Sigmoid colon (tissue), 7 donors: ENCODE measurements around the gene NOTCH2NLA. TPM values are rescaled to one million over a fixed set of nuclear protein-coding genes. Genes with fewer than 3 reads are reported as not detected.
"Not testable (repeated sequence)": the region's sequence is repeated elsewhere in the genome, so short reads cannot be mapped to it uniquely, and the experiment has no call there.

Source experiments
- DNase-seq: peaks from one replicate; pipeline ENCODE4 v3.0.0-alpha.2; 2019
- H3K27ac ChIP-seq, 4 donors: fragments of 200-600 bp; sonication (generic); one replicate each; pipeline ENCODE4 v1.5.1; 2016 to 2019; ENCODE audit warnings: mild to moderate bottlenecking in 1 of 4
- H3K27me3 ChIP-seq, 3 donors: fragments of 200-600 bp; sonication (generic); one replicate each; pipeline ENCODE4 v1.5.1; 2019; ENCODE audit warnings: mild to moderate bottlenecking in 1 of 3
- H3K36me3 ChIP-seq, 4 donors: fragments of 200-600 bp; sonication (generic); one replicate each; pipeline ENCODE4 v1.5.1; 2016 to 2019
- H3K4me1 ChIP-seq, 4 donors: fragments of 200-600 bp; sonication (generic); one replicate each; pipeline ENCODE4 v1.5.1; 2017 to 2019
- H3K4me3 ChIP-seq, 4 donors: fragments of 200-600 bp; sonication (generic); one replicate each; pipeline ENCODE4 v1.5.1; 2017 to 2019; ENCODE audit warnings: mild to moderate bottlenecking in 2 of 4, moderate library complexity in 1 of 4
- H3K9me3 ChIP-seq, 4 donors: fragments of 200-600 bp in 3 of 4; sonication (generic) in 3 of 4; one replicate each; pipeline versions ENCODE4 v1.5.1 to v1.6.1; 2013 to 2019
- POLR2A ChIP-seq, 2 donors: fragments of 450-650 bp; IDR thresholded peaks; one replicate each; pipeline ENCODE4 v1.6.1; 2016; ENCODE audit warnings: antibody characterized with exemption in 2 of 2, mild to moderate bottlenecking in 2 of 2, moderate library complexity in 2 of 2
- POLR2AphosphoS5 ChIP-seq, 4 donors: sonication (generic); formaldehyde crosslinking; IDR thresholded peaks; one replicate each; pipeline ENCODE4 v1.6.1; 2017; ENCODE audit warnings: antibody characterized with exemption in 4 of 4
- WGBS, 2 donors: extraction: QIAGEN DNeasy Blood & Tissue Kit; methylation state at CpG; one replicate each; pipeline ENCODE4 v1.1.7; 2013; 5-methylcytosine and 5-hydroxymethylcytosine counted together
- intact Hi-C: fragments of 100-400 bp; cut with DNase I; formaldehyde crosslinking; loops from one replicate; pipeline ENCODE4 v1.15.1; 2023
- polyA plus RNA-seq, 3 donors: library from polyadenylated mRNA; stranded (reverse); fragments of 200-250 nt; gene quantifications; one replicate each; pipeline ENCODE4 v1.2.3, GENCODE V29; 2013
- total RNA-seq, 4 donors: library from RNA; depleted of rRNA; stranded (reverse); fragments of >200 nt; gene quantifications; one replicate each; pipeline ENCODE4 v1.1.0, GENCODE V29; 2016
- donor health status: healthy with polysubstance abuse.
- donor health status: Bipolar disorder and iron deficiency.
- donor health status: healthy.

Gene NOTCH2NLA
- total RNA-seq (10 to 100 TPM; 25.7 to 52.9 (median 36.2) TPM), polyA plus RNA-seq (10 to 100 TPM in 1 of 3 donors, 1 to 10 TPM in 2; 5.3 to 18.2 (median 6.6) TPM)

DNA sequence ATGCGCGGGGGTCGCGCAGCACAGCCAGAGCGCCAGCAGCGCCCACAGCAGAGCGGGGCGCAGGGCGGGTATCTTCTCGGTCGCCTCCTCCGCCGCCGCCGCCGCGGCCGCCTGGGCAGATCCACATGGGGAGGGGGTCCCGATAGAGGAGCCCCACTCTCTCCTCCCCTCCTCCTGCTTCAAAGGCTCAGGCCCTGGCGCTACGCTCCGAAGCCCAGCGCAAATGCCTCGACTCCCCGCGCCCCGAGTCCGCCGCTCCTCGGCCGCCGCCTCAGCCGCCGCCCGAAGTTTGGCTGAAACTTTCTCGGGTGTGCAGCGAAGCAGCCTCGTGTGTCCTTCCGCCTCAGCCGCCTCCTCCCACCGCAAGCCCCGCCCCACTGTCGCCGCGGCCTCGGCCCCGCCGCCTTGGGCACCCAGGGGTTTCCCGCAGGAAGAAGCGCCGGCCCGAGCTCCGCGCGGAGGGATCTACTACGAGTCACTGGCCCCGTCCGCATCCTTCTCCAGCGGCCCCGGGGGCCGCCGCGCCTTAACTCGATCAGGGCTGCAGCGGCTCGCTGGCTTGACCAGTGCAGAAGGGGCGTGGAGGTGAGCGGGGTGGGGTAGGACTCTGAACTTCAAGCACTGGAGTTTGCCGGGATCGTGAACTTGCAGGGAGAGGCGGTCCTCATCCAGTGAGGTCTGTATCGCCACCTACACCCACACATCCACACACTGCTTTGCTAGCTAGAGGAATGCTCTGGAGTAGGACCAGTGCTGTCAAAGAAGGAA is at the start of gene NOTCH2NLA:
NOTCH2NLA (minus strand) TSS at position 312 of the 768 bp plus-strand sequence. CDS start 39,684 bp downstream, outside the sequence.
- H3K36me3 ChIP-seq, intact Hi-C loops, H3K9me3 ChIP-seq, H3K27me3 ChIP-seq, H3K4me1 ChIP-seq: not testable (repeated sequence)
- peak; percentile 52 for DNase-seq
- TF ChIP-seq POLR2AphosphoS5 (IDR thresholded peaks at IDR 0.05) (peak; percentile 32 to 85 (median 71)), POLR2A (IDR thresholded peaks at IDR 0.05) (peak; percentile 66 to 73)
- Histone ChIP-seq H3K4me3 (peak within 1 kb of the TSS; percentile 45 to 71 (median 53)), H3K27ac (peak within 1 kb of the TSS; percentile 74 to 90 (median 84))
- WGBS, 2 donors: 0% methylated on average over 35 to 41 of the region's 72 CpGs

DNA sequence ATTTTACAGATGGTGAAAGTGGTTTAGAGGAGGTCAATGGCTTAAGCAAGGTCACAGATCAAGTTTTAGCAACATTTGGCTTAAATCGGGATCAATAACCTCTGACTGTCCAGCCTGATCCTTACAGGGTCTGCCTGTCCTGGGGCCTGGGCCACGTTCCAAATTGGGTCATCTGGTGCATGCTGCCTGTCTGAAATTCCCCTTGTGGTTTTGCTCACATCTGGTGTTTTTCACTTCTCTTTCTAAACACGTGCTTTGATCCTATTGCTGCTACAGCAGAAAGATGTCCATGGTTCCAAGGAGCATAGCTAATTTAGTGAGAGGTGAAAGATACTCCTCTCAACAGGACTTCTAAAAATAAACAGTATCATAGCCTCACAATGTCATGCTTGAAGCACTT is 49.5 kb upstream of the NOTCH2NLA start:
- H3K4me3 ChIP-seq, H3K9me3 ChIP-seq, H3K36me3 ChIP-seq, intact Hi-C loops, H3K27me3 ChIP-seq, H3K4me1 ChIP-seq, H3K27ac ChIP-seq, DNase-seq: not testable (repeated sequence)
- whole genome bisulfite sequencing, 2 donors: no CpG with 5 or more reads among the region's 3 CpGs

DNA sequence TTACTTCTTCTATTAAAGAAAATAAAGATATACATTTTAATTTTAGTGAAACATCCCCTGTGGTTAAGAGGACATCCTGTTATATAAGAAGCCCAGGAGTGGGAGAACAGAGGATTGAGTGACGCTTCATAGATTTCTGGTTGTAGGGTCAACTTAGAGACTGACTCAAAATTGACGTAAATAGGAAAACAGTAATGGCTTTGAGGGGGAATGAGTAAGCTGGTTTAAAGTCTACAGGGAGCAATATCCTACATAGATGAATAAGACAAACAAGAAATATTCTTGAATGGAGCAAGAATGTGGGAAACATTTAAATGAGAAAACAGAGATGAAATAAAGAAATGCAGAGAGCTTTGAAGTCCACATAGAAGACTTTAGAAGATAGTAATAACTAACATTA is 48.3 kb upstream of the NOTCH2NLA start:
- H3K4me1 ChIP-seq, intact Hi-C loops, H3K36me3 ChIP-seq, H3K27ac ChIP-seq, DNase-seq, H3K27me3 ChIP-seq, H3K9me3 ChIP-seq, H3K4me3 ChIP-seq: not testable (repeated sequence)
- WGBS, 2 donors: no CpG with 5 or more reads among the region's 2 CpGs

DNA sequence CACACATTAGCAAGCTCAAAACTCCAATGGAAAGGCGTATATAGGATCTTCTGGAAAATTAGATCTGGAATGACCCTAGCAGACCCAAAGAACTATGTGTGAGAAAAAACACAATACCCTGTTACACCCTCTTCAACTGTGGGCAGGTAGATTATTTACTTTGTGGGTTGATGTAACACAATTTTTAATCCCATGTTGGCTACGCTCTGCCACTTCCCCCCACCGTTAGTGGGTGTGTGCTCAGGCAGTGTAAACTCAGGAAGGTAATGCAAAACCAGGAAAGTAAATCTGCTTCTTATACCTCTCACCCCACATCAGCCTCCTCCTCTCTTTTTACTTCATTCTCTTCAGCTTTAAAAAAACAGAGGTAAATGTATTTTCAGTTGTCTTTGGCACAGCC is 45.3 kb upstream of the NOTCH2NLA start:
- H3K36me3 ChIP-seq, H3K27ac ChIP-seq, H3K9me3 ChIP-seq, H3K4me3 ChIP-seq, H3K4me1 ChIP-seq, intact Hi-C loops, DNase-seq, H3K27me3 ChIP-seq: not testable (repeated sequence)
- no CpG with 5 or more reads among the region's 3 CpGs for WGBS, 2 donors

DNA sequence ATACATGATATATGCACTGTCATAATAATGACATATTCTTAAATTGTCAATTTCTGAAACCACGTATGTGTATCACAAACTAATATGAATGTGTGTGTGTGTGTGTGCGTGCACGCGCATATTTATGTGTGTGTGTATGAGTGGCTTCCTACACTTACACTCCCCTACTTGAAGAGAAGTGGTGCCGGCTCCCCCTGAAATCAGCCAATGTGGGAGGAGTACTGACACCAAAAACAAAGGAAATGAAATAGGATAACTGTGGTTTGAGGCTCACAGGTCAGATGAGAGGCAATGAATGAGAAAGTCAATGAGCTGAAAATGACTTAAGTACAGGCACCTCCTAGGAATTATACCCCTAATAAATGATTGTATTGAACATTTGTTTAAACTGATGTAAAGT is 44.4 kb upstream of the NOTCH2NLA start:
- H3K27ac ChIP-seq, H3K4me1 ChIP-seq, H3K9me3 ChIP-seq, H3K27me3 ChIP-seq, H3K4me3 ChIP-seq, DNase-seq, H3K36me3 ChIP-seq, intact Hi-C loops: not testable (repeated sequence)
- no CpG with 5 or more reads among the region's 5 CpGs for WGBS, 2 donors

DNA sequence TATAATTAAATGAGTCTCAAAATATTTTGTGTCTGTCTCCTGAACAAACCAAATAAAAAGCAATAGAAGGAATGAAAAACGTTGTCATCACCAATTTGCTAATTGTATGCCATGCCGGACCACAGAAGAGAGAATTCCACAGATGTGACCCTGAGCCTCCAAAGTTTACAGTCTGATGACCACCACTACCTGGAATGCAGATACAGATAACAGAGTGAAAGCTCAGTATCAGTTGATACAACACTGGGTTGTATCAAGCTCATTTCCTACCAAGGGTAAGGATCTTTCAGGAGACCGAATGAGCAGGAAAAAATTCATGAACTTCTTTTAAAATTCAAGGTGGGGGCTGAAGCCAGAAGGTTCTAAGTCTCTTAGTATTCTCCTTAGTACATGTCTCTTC is 43.9 kb upstream of the NOTCH2NLA start:
- DNase-seq, H3K4me3 ChIP-seq, H3K27me3 ChIP-seq, intact Hi-C loops, H3K36me3 ChIP-seq, H3K4me1 ChIP-seq, H3K9me3 ChIP-seq, H3K27ac ChIP-seq: not testable (repeated sequence)
- WGBS, 2 donors: no CpG with 5 or more reads among the region's 3 CpGs

DNA sequence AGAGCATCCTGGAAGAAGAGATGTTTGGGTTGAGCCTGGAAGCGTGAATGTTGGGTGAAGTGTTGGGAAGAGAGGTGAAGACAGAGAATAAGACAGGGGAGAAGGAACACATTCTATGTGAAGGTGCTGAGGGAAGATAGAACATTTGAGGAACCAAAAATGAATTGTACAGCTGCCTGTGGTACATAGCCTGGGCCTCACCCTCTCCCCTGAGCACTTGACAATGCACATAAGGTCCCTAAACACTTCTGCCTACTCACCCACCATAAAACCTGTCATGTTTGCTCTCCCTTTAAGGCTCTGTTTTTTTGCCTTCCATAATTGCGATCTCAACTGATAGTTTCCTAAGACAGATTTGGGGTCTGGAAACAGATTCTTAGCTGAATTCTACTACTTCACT is 43.2 kb upstream of the NOTCH2NLA start:
- no CpG with 5 or more reads among the region's 2 CpGs for WGBS, 2 donors
- H3K4me1 ChIP-seq, H3K36me3 ChIP-seq, H3K27ac ChIP-seq, H3K27me3 ChIP-seq, DNase-seq, H3K9me3 ChIP-seq, intact Hi-C loops, H3K4me3 ChIP-seq: not testable (repeated sequence)

DNA sequence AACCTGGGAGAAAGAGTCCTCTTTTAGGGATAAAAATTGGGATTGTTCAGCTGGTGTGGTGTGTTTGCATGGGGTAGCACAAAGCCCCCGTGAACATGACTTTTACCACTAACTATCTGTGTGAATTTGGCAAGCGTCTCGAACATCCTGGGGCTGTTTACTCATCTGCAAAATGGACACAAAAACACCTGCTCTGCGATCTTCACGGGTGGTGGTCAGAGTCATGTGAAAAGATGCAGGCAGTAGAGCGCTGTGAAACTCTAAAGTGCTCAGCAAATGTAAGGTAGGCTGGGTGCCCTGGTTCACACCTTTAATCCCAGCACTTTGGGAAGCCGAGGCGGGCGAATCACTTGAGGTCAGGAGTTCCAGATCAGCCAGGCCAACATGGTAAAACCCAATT is 41.3 kb upstream of the NOTCH2NLA start:
- no CpG with 5 or more reads among the region's 9 CpGs for WGBS, 2 donors
- H3K36me3 ChIP-seq, H3K27me3 ChIP-seq, H3K4me3 ChIP-seq, H3K9me3 ChIP-seq, H3K27ac ChIP-seq, intact Hi-C loops, DNase-seq, H3K4me1 ChIP-seq: not testable (repeated sequence)

DNA sequence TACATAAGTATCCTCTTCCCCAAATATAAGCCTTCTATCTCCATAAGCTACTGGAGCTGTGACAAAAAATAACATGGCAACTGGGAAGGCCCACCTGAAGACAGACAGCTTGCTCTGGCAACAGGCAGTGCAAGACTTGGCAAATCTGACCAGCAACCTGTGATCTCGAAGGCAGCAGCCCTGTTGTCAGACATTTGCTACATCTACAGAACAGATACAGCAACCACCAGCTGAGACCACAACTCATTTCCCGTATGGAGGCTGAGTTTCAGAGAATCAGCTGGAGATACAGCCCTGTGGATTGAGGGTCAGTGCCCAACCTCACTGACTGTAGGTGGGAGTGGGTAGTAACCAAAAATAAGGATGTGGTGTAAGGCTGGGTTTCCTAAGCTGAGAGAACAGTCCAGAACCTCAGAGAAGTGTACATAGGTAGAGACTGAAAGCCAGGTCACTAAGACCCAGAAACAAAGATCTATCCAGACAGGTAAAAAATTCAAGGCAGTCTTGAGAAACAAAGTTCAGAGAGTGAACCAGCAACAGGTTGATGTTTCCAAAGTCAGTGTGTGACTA is 37.4 kb upstream of the NOTCH2NLA start:
- DNase-seq, H3K4me3 ChIP-seq, H3K9me3 ChIP-seq, H3K27me3 ChIP-seq, intact Hi-C loops, H3K36me3 ChIP-seq, H3K4me1 ChIP-seq, H3K27ac ChIP-seq: not testable (repeated sequence)
- WGBS, 2 donors: no CpG with 5 or more reads among the region's 2 CpGs

DNA sequence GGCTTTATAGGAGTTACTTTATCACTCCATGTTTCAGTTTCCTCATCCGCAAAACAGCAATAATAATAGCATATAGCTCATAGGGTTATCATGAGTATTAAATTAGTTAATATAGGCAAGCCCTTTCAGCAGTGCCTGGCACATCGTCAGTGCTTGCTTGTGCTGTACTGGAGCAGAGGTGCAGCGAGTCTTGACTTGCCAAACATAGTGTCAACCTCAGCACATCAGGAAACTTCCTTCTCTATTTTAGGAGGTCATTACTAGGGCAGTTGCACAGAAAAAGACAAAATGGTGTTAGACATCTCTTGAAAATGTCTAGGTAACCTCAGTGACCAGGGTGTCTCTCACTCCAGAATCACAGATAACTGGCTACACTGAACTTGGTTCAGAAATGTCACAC is 35.9 kb upstream of the NOTCH2NLA start:
- H3K4me3 ChIP-seq, H3K27me3 ChIP-seq, H3K36me3 ChIP-seq, H3K27ac ChIP-seq, DNase-seq, H3K4me1 ChIP-seq, intact Hi-C loops, H3K9me3 ChIP-seq: not testable (repeated sequence)
- no CpG with 5 or more reads among the region's 3 CpGs for WGBS, 2 donors

DNA sequence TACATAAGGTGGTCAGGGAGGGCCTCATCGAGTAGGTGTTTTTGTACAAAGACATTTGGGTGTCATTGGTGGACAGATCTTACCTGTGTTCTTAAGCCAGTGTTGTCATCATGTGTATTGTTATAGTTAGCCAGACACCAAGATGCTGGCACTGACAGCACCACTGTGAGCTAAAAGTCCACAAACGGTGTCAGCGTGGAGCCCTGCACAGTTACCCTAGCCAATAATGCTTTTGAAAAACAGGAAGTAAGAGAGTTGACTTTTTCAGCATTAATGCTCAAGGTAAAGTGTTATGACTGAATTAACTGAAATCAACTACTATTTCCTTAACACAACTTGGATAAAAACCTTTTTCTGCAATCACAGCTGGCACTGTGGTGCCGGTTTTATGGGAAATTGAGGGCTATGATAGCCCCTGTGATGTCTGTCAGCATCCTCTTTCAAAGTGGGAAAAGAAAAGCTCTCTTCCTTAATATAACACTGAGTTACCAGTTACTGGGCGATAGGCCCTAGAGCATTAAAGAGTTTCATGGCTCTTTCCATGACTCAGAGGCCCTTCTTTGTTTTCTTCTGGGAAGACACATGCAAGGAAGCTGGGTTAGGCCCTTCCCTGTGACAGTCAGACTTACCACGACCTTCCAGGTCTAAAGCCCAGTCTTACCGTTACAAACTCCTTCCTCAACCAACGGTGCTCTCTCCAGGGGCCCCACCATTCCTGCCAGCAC is 31.3 kb upstream of the NOTCH2NLA start:
- H3K27me3 ChIP-seq, DNase-seq, intact Hi-C loops, H3K4me1 ChIP-seq, H3K27ac ChIP-seq, H3K4me3 ChIP-seq, H3K9me3 ChIP-seq, H3K36me3 ChIP-seq: not testable (repeated sequence)
- no CpG with 5 or more reads among the region's 8 CpGs for WGBS, 2 donors

DNA sequence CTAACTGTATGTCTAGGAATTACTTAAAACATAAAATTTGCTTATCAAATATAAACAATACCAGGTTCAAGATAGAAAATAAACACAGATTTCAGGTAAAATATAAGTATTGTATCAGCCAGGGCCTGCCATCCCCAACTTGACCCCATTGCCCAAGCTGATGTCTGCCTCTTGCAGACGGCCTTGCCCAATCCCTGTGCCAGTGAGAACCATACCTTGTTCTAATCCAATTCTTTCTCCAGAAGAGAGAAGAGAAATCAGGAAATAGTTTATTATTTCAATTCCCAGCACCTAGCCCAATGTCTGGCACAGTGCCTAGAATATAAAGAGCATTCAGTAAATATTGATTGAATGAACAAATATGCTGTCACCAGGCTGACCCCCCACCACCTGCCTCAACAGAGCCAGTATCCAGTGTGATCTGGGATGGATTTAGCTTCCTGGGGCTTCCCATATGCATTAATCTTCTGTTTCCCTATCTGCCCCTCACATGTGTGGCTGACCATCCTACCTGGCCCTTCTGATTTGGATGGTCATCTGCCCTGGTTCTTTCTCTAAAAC is 29.3 kb upstream of the NOTCH2NLA start:
- WGBS, 2 donors: no CpG with 5 or more reads among the region's 1 CpG
- H3K27me3 ChIP-seq, H3K27ac ChIP-seq, H3K4me1 ChIP-seq, intact Hi-C loops, H3K36me3 ChIP-seq, H3K4me3 ChIP-seq, DNase-seq, H3K9me3 ChIP-seq: not testable (repeated sequence)
